CD4-positive, alpha-beta T cell treated with Interferon gamma for 1 hour (primary cell): ENCODE results near the gene MCTP2.

Experiments used
- DNase-seq: peaks from one replicate; pipeline ENCODE4 v3.0.0-alpha.2; 2020

The MCTP2 gene

GRCh38 chr15:94403331-94403730 is 172.0 kb downstream of the MCTP2 start:
- no peak for DNase-seq

DNA sequence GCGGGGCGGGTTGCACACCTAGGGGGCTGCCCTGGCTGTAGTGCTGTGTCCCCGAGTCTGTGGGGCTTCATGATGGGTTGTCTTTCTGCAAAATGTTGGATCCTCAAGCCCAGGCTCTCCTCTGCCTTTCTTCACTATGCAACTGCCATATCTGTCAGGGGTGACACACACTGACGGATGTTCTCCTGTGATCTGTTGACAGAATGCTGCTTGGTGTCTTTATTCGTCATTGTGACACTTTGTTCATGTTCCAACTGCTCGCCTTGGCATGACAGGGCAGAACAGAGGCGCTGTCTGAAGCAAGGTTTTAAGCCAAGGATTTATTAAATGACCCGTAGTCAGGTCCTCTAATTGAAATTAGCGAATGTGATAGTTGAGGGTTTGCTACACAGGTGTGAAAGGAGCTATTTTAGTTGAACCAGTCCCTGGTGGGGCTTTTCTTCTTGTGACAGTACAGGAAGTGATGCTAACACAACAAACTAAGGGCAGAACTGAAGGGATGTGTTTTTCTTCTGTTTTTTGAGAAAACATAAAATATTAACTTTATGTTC is 173.4 kb downstream of the MCTP2 start:
- DNase-seq, result no peak

DNA sequence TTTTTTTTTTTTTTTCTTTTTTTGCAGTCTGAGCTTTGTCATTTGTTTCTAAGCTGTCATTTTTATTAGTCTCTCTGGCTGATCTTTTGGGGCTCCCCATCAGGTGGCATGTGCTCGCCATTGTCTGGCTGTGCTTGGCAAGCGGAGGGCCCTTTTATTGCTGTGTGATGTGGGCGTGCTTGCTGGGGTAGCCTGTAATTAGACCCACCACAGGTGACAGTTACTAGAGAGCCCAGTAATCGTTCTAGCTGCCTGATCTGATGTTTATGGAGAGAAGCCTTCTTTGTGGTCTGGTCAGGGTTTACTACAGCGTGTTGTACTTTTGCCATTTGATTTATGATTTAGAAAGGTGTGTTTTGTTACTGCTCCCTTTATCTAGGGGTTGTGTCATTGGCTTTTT is 179.9 kb downstream of the MCTP2 start:
- no peak for DNase-seq

DNA sequence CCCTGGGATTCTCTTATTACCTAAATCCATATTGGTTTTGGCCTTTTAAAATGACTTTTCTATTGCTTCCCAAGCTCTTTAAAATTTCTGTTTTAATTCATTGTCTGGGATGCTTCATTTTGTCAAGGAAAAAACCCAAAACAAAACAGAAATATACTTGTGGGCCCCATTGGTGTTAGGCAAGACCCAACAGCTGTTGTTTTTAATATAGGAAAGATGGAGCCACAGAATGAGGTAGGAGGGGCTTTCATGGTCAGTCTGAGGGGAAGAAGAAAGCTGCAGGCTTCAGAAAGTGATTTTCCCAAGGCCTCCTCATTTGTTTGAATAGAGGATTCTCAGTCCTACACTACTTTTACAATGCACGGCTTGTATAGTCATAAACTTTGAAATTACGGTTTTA is 180.5 kb downstream of the MCTP2 start:
- no peak for DNase-seq

- DNase-seq, result peak; percentile 11
These were observed 181.8 kb downstream of the MCTP2 start for GRCh38 chr15:94412979-94413746.

GRCh38 chr15:94414916-94415315 is 183.6 kb downstream of the MCTP2 start:
- no peak for DNase-seq

DNA sequence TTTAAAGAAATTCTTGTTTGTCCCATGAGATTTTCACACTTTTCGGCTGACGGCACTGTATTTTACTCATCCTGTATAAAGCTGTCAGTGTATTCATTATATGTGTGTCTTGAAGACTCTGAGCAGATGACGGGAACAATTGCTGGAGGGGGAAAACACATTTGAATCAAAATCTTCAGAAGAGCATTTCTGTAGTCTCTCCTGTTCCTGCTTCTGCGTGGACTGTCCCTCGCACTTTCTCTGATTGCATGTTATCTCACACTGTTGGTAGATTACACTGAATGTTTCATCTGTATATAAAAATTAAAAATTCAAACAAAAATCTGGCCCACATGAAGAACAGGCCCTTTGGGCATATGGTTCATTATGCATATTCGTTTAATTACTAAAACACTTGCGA is 184.9 kb downstream of the MCTP2 start:
- no peak for DNase-seq

GRCh38 chr15:94416820-94417219 is 185.5 kb downstream of the MCTP2 start:
- DNase-seq, result no peak

DNA sequence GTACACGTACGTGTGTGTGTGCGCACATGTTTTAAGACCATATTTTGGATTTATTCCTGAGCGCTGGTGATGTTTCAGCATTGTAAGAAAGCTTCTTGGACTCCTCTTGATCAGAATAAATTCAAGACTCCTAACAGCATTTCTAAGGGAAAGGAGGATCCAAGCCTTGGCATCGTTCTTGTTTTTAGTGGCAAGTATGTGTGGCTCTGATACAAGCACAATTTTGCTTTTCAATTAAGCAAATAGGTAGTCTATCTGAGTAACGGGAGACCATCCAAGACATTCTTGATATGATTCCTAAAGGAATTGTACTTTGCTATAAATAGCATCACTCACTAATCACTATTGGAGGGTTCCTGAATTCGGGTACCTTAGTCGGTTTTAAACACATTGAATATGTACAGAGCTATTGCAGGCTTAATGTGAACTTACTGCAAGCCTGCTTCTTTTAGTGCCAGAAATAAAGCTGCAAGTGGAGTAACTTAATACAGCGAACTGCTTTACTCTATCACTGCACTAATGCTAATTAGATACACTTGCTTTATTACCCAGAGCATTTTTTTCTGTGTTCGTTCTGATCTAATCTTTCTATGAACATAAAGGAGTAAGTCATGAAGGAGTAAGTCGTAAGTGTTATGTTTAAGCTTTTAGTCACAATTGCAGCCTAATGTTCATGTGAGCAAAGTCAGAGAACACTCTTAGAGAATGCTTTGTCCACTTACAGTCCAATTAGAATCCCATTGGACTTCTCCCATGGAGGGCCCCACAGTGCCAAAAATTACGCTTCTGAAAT is 186.3 kb downstream of the MCTP2 start:
- no peak for DNase-seq

DNA sequence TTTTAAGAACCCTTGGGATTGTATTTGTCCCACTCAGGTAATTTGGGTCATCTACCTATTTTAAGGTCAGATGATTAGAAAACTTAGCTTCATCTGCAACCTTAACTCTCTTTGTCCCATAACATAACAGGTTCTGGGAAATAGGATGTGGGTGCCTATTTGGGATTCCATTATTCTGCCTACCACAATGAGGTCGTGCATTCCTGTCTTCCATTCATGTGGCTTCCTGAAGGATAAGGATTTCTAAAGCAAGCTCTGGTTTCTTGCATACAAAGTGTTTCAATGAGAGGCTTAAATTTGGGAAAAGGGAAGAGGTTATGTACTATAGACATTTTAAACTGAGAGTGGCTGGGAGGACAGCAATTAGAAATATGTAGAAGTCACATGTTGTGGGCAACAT is 190.3 kb downstream of the MCTP2 start:
- DNase-seq, result no peak

GRCh38 chr15:94432279-94432678 is 200.9 kb downstream of the MCTP2 start:
- DNase-seq, result no peak

GRCh38 chr15:94439158-94439557 is 207.8 kb downstream of the MCTP2 start:
- no peak for DNase-seq

GRCh38 chr15:94441760-94442159 is 210.4 kb downstream of the MCTP2 start:
- no peak for DNase-seq

DNA sequence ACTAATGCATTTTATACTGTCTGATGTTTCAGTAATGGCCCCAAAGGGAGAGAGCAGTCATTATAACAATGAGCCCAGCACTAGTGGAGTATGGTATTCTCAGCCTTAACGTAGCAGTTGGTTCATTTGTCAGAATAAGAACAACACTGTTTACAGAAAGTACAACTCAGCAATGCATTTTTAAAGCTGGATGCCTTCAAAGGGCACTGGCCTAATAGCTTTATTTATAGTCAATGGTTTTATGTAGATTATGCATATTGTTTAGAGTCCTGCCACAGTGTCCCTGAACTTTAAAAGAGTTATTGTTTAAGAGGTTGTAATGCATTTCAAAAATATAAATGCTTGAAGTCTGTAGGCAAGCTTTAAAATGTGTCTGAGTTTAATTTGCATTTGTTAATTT is 211.1 kb downstream of the MCTP2 start:
- DNase-seq, result no peak

DNA sequence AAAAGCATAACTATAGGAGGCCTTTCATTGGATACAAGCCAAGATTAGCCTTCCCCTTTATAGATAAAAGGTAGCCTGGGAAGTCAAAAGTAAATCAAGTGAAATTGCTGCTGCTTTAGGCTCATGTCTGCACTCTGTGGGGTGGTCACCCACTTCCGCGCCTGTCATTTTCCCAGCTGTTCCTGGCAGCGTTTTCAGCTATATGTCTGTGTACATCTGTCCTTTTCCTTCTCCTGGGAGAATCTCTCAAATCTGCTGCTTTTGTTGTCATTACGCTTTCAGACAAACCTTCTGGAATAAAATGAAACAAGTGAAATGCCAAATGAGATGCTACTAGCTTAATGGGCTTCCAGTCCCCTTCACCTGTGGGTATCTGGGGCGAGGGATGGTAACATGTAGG is 211.8 kb downstream of the MCTP2 start:
- DNase-seq, result no peak

DNA sequence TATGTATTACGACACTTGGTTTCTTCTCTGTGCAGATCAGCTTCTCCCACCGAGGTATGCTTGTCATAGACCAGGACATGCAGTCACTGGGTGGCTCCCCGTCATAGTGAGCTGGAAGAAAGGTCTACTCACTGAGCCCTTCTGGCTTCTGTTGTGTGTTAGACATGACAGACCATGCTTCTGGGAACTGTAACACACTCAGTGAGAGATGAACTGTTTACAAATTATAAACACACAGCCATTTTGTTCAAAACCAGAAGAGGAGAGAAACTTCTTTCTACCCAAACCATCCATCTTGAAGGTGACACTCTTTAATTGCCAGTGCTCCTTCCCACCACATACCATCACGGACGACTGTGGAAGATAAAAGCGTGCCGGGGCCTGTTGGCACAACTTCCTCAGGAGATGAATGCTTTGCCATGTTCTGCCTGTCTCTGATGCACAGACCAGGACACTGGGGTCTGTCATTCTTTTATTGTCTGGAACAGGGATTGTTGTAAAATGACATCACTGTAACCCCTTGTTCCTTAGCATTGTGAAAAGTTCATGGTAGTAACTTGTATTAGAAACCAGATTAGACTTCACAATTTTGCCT is 214.3 kb downstream of the MCTP2 start:
- DNase-seq, result no peak

DNA sequence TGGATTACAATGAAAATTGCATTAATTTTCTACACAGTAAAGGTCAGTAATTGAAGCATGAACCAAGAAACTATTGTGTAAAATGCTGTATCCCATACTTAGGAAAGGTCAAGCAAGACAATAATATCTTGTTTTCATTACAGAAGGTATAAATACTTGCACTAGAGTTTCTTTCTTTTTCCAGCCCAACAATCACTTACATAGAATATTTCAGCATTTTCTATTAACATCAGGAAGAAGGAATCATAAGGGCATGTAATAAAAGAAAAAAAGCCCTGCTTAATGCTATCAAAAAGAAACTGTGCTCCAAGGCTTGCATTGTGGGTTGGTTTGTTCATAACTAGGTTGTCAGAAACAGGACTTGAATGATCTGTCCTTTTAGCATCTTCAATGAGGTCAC is 215.1 kb downstream of the MCTP2 start:
- no peak for DNase-seq

GRCh38 chr15:94451466-94451865 is 220.1 kb downstream of the MCTP2 start:
- DNase-seq, result no peak

- no peak for DNase-seq
These were observed 222.0 kb downstream of the MCTP2 start for GRCh38 chr15:94453227-94453988.

GRCh38 chr15:94455297-94455696 is 223.9 kb downstream of the MCTP2 start:
- no peak for DNase-seq

- DNase-seq, result no peak
These were observed 224.9 kb downstream of the MCTP2 start for GRCh38 chr15:94456226-94456625.

- no peak for DNase-seq
These were observed 226.3 kb downstream of the MCTP2 start for GRCh38 chr15:94457661-94458060.

GRCh38 chr15:94460624-94461023 is 229.3 kb downstream of the MCTP2 start:
- DNase-seq, result no peak
